ENCODE measurements around the gene AASDH.

The AASDH gene

GRCh38 chr4:56315543-56315942, 71.7 kb downstream of the AASDH start:
- DNase-seq = no peak

- DNase-seq = no peak
Measured at GRCh38 chr4:56315041-56315440, 72.2 kb downstream of the AASDH start.

- no peak for DNase-seq
Measured at GRCh38 chr4:56314207-56314915, 72.9 kb downstream of the AASDH start.

- DNase-seq = no peak
Measured at GRCh38 chr4:56313132-56313531, 74.2 kb downstream of the AASDH start.

- DNase-seq = no peak
Measured at GRCh38 chr4:56311299-56311975, 75.9 kb downstream of the AASDH start.

GRCh38 chr4:56310401-56311125, 76.7 kb downstream of the AASDH start:
- no peak for DNase-seq

- no peak for DNase-seq
Measured at GRCh38 chr4:56308384-56308783, 78.9 kb downstream of the AASDH start.

GRCh38 chr4:56307423-56307822, 79.9 kb downstream of the AASDH start:
- no peak for DNase-seq

- no peak for DNase-seq
Measured at GRCh38 chr4:56305390-56305789, 81.9 kb downstream of the AASDH start.

- DNase-seq = no peak
Measured at GRCh38 chr4:56303921-56304320, 83.4 kb downstream of the AASDH start.

GRCh38 chr4:56302760-56303159, 84.5 kb downstream of the AASDH start:
- DNase-seq = no peak

- no peak for DNase-seq
Measured at GRCh38 chr4:56301997-56302496, 85.2 kb downstream of the AASDH start.

GRCh38 chr4:56301181-56301996, 85.9 kb downstream of the AASDH start:
- peak; percentile 55 to 85 for DNase-seq

- DNase-seq = no peak
Measured at GRCh38 chr4:56298236-56298635, 89.1 kb downstream of the AASDH start.

GRCh38 chr4:56297776-56298175, 89.5 kb downstream of the AASDH start:
- no peak for DNase-seq

- DNase-seq = no peak
Measured at GRCh38 chr4:56296526-56296925, 90.8 kb downstream of the AASDH start.

GRCh38 chr4:56293121-56293520, 94.2 kb downstream of the AASDH start:
- no peak for DNase-seq

GRCh38 chr4:56289934-56290333, 97.4 kb downstream of the AASDH start:
- DNase-seq = peak in 1 of 2 experiments; percentile 24

- no peak for DNase-seq
Measured at GRCh38 chr4:56288663-56289062, 98.6 kb downstream of the AASDH start.

Data from NCI-H526 (cell line).